Measurements from ENCODE around the gene RSAD1. TPM values are rescaled to one million over a fixed set of nuclear protein-coding genes. Genes with fewer than 3 reads are reported as not detected.
"Not testable (repeated sequence)": the region's sequence is repeated elsewhere in the genome, so short reads cannot be mapped to it uniquely, and the experiment has no call there.

The RSAD1 gene
- total and polyA plus RNA-seq, 11 donors, result 30.9 to 50.0 (median 42.8) TPM

GRCh38 chr17:50470426-50470825 is 8.2 kb upstream of the RSAD1 start:
- ATAC-seq (no peak), DNase-seq (no peak)
- TF ChIP-seq POLR2A (IDR thresholded peaks at IDR 0.05), result no peak
- no peak for TF ChIP-seq CTCF (IDR thresholded peaks at IDR 0.05)
- intact Hi-C loops (cut with DNase I), result loop anchor here in 4 of 10 donors (10.0 kb wide), 4 partner anchors 46 to 106 kb away; partner anchors contain the start of genes ACSF2 (in 1 of the 4), EME1 (in 1 of the 4) and MRPL27 (in 1 of the 4)
- peaks cover 0 to 16% (median 11%) of the 10 kb centered on the region in 12 donors for H3K4me1 ChIP-seq
- H3K27ac ChIP-seq, result no peak overlapping the region
- no peaks in the 10 kb centered on the region for H3K9me3 ChIP-seq
- peaks cover 0 to 8% (median 0%) of the 10 kb centered on the region in 9 donors for H3K36me3 ChIP-seq
- 86 to 94% (median 90%) methylated on average over 6 of the region's 6 CpGs for WGBS, 4 donors
- H3K4me3 ChIP-seq, result no peak overlapping the region
- peaks cover 7 to 23% (median 17%) of the 10 kb centered on the region in 9 donors for H3K27me3 ChIP-seq

- Histone ChIP-seq H3K4me1 (peaks cover 0 to 16% (median 11%) of the 10 kb centered on the region in 12 donors), H3K9me3 (no peaks in the 10 kb centered on the region), H3K36me3 (peaks cover 0 to 8% (median 0%) of the 10 kb centered on the region in 9 donors), H3K27ac (no peak overlapping the region), H3K4me3 (no peak overlapping the region), H3K27me3 (peaks cover 7 to 23% (median 17%) of the 10 kb centered on the region in 9 donors)
- WGBS, 4 donors, result 83 to 85% (median 85%) methylated on average over 22 of the region's 22 CpGs
- ATAC-seq (no peak), DNase-seq (no peak)
- intact Hi-C loops (cut with DNase I), result loop anchor here in 4 of 10 donors (10.0 kb wide), 4 partner anchors 46 to 106 kb away; partner anchors contain the start of genes ACSF2 (in 1 of the 4), EME1 (in 1 of the 4) and MRPL27 (in 1 of the 4)
- TF ChIP-seq CTCF (IDR thresholded peaks at IDR 0.05), result no peak
Measured at GRCh38 chr17:50471009-50471905, 7.4 kb upstream of the RSAD1 start.

- peaks cover 0 to 8% (median 0%) of the 10 kb centered on the region in 9 donors for H3K36me3 ChIP-seq
- H3K4me1 ChIP-seq, result peaks cover 0 to 16% (median 11%) of the 10 kb centered on the region in 12 donors
- DNase-seq, result no peak
- H3K9me3 ChIP-seq, result no peaks in the 10 kb centered on the region
- H3K27ac ChIP-seq, result no peak overlapping the region
- no peak for TF ChIP-seq CTCF (IDR thresholded peaks at IDR 0.05)
- TF ChIP-seq POLR2A (IDR thresholded peaks at IDR 0.05), result no peak
- no peak for ATAC-seq
- no peak overlapping the region for H3K4me3 ChIP-seq
- 94 to 96% (median 96%) methylated on average over 10 of the region's 10 CpGs for WGBS, 4 donors
- intact Hi-C loops (cut with DNase I), result loop anchor here in 4 of 10 donors (10.0 kb wide), 4 partner anchors 47 to 107 kb away; partner anchors contain the start of genes ACSF2 (in 1 of the 4), EME1 (in 1 of the 4) and MRPL27 (in 1 of the 4)
- peaks cover 7 to 23% (median 17%) of the 10 kb centered on the region in 9 donors for H3K27me3 ChIP-seq
Measured at GRCh38 chr17:50472286-50472685, 6.4 kb upstream of the RSAD1 start.

GRCh38 chr17:50472761-50473161 is 5.9 kb upstream of the RSAD1 start:
- WGBS, 4 donors, result 91 to 94% (median 92%) methylated on average over 13 of the region's 13 CpGs
- intact Hi-C loops (cut with DNase I), result loop anchor here in 4 of 10 donors (10.0 kb wide), 4 partner anchors 48 to 108 kb away; partner anchors contain the start of genes ACSF2 (in 1 of the 4), EME1 (in 1 of the 4) and MRPL27 (in 1 of the 4)
- H3K4me1 ChIP-seq, result peaks cover 0 to 16% (median 12%) of the 10 kb centered on the region in 12 donors

More at GRCh38 chr17:50472761-50473161, 5.9 kb upstream of the RSAD1 start:
- not testable (repeated sequence) for H3K27ac ChIP-seq, H3K36me3 ChIP-seq, DNase-seq, H3K4me3 ChIP-seq, H3K9me3 ChIP-seq, ATAC-seq
- H3K27me3 ChIP-seq, result peaks cover 7 to 22% (median 15%) of the 10 kb centered on the region in 9 donors

Data from heart left ventricle (tissue), 16 donors.